Testis (tissue), 3 donors: Measurements from ENCODE around the gene KIF26A. TPM values are rescaled to one million over a fixed set of nuclear protein-coding genes. Genes with fewer than 3 reads are reported as not detected.

Experiments used
- DNase-seq: peaks from one replicate; pipeline ENCODE4 v3.0.0-alpha.2; 2019
- H3K27ac ChIP-seq, 2 donors: fragments of 200-600 bp; sonication (generic); one replicate each; pipeline ENCODE4 v1.5.1; 2019
- H3K27me3 ChIP-seq: fragments of 200-600 bp; sonication (generic); one replicate; pipeline ENCODE4 v1.5.1; 2019
- H3K36me3 ChIP-seq: fragments of 200-600 bp; sonication (generic); one replicate; pipeline ENCODE4 v1.5.1; 2017; ENCODE audit warnings: low read depth; ENCODE audit errors: missing control alignments
- H3K4me1 ChIP-seq: fragments of 200-600 bp; sonication (generic); one replicate; pipeline ENCODE4 v1.5.1; 2019
- H3K4me3 ChIP-seq, 2 donors: fragments of 200-600 bp; sonication (generic); one replicate each; pipeline ENCODE4 v1.5.1; 2017 to 2019
- H3K9me3 ChIP-seq: fragments of 200-600 bp; sonication (generic); one replicate; pipeline ENCODE4 v1.5.1; 2017
- POLR2A ChIP-seq: fragments of 450-650 bp; IDR thresholded peaks from one replicate; pipeline ENCODE4 v1.6.1; 2017; ENCODE audit warnings: antibody characterized with exemption, mild to moderate bottlenecking, moderate library complexity
- WGBS, 2 donors: methylation state at CpG; one replicate each; pipeline ENCODE4 v1.1.5; 2018; 5-methylcytosine and 5-hydroxymethylcytosine counted together
- intact Hi-C: fragments of 100-400 bp; cut with DNase I; formaldehyde crosslinking; loops from one replicate; pipeline ENCODE4 v1.15.1; 2023; ENCODE audit warnings: low total_unique reads
- polyA plus RNA-seq: library from polyadenylated mRNA; stranded (reverse); fragments of 350-450 nt; fragmentation: Illumina TruSeq; extraction: RNeasy Lipid Tissue Mini Kit (QIAGEN cat#74804); gene quantifications from one replicate; pipeline ENCODE4 v1.2.3, GENCODE V29; 2014; ENCODE audit warnings: low read depth, low replicate concordance; ENCODE audit not compliant: insufficient read depth
- total RNA-seq, 2 donors: library from RNA; depleted of rRNA; stranded (reverse); fragments of >200 nt; gene quantifications; one replicate each; pipeline ENCODE4 v1.2.3, GENCODE V29; 2016
- TF ChIP-seq, protein P1 (sequence below), 3 experiments: fragments of 450-650 bp in 2 of 3; fragments of 200-600 bp in 1 of 3; sonication (generic) in 1 of 3; IDR thresholded peaks; one replicate each; pipeline ENCODE4 v1.5.1; 2016 to 2019; ENCODE audit warnings: antibody characterized with exemption in 3 of 3, mild to moderate bottlenecking in 2 of 3, moderate library complexity in 1 of 3

KIF26A gene
- total and polyA plus RNA-seq, 3 donors from 2014 or later, result 5.6 to 21.2 (median 18.3) TPM

DNA sequence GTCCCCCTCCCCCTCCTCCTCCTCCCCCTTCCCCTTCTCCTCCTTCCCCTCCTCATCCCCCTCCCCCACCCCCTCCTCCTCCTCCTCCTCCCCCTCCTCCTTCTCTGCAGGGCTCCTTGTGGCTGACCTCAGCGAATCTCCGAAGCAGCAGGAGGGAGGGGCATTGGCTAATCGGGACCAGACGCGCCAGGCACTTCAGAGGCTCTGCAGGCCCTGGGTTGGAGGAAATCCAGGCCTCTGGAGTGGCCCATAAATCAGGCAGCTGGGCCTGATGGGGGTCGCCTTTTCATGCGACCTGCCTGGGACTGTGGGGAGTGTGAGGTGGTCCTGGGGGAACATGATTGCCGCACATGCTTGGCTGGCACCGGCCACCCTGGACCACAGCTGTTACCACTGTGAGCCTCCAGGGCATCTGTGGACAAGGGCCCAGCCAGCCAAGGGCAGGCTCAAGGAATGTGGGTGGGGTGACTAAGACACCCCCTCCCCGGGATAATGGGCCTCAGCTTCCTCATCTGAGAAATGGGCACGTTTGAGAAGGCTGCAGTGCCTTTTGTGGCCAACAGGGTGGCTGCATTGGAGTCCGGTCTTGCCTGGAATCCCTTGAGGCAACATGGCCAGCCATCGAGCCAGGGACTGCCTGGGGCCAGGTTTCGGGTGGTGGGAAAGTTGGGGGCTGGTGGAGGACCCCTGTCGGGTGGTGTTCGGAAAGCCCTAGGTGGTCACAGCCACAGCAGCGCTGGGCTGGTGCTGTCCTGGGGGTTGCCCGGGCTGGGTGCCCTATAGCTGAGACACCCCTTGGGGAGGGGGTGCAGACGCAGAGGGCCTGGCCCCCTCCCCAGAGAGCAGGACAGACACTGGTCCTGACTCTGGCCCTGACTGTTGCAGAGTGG, 12.0 kb downstream of the KIF26A start:
- no peaks in the 10 kb centered on the region for H3K36me3 ChIP-seq
- intact Hi-C loops, result no loop called here
- no peaks in the 10 kb centered on the region for H3K9me3 ChIP-seq
- no peaks in the 10 kb centered on the region for H3K4me1 ChIP-seq
- no peak for TF ChIP-seq POLR2A
- TF ChIP-seq, protein P1, sequence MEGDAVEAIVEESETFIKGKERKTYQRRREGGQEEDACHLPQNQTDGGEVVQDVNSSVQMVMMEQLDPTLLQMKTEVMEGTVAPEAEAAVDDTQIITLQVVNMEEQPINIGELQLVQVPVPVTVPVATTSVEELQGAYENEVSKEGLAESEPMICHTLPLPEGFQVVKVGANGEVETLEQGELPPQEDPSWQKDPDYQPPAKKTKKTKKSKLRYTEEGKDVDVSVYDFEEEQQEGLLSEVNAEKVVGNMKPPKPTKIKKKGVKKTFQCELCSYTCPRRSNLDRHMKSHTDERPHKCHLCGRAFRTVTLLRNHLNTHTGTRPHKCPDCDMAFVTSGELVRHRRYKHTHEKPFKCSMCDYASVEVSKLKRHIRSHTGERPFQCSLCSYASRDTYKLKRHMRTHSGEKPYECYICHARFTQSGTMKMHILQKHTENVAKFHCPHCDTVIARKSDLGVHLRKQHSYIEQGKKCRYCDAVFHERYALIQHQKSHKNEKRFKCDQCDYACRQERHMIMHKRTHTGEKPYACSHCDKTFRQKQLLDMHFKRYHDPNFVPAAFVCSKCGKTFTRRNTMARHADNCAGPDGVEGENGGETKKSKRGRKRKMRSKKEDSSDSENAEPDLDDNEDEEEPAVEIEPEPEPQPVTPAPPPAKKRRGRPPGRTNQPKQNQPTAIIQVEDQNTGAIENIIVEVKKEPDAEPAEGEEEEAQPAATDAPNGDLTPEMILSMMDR (IDR thresholded peaks at IDR 0.05), result peak in 1 of 3 experiments; percentile 20
- no peak overlapping the region for H3K27ac ChIP-seq
- no peak for DNase-seq
- H3K4me3 ChIP-seq, result no peak overlapping the region
- no peaks in the 10 kb centered on the region for H3K27me3 ChIP-seq
- WGBS, 2 donors, result 56 to 64% methylated on average over 8 to 19 of the region's 19 CpGs

DNA sequence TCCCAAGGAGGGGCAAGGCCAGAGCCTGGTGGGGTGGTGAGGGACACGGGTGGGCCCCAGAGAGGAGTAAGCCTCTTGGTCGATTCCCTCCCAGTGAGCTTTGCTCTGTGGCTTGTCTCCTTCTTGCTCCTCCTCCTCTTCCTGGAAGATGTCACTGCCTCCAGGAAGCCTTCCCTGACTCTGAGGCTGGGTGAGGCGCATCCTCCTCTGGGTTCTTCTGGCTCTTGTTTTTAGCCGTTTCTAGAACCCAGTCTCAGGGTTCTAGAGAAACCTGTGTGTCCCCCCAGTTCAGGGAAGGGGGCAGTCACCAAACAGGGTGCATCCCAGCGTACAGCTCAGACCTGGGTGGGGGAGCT, 12.6 kb downstream of the KIF26A start:
- intact Hi-C loops, result no loop called here
- DNase-seq, result no peak
- H3K4me3 ChIP-seq, result no peak overlapping the region
- 90 to 95% methylated on average over 4 to 5 of the region's 5 CpGs for WGBS, 2 donors
- H3K4me1 ChIP-seq, result no peaks in the 10 kb centered on the region
- no peak for TF ChIP-seq POLR2A
- TF ChIP-seq, protein P1 (IDR thresholded peaks at IDR 0.05), result no peak
- no peaks in the 10 kb centered on the region for H3K27me3 ChIP-seq
- no peaks in the 10 kb centered on the region for H3K9me3 ChIP-seq
- no peak overlapping the region for H3K27ac ChIP-seq
- no peaks in the 10 kb centered on the region for H3K36me3 ChIP-seq

DNA sequence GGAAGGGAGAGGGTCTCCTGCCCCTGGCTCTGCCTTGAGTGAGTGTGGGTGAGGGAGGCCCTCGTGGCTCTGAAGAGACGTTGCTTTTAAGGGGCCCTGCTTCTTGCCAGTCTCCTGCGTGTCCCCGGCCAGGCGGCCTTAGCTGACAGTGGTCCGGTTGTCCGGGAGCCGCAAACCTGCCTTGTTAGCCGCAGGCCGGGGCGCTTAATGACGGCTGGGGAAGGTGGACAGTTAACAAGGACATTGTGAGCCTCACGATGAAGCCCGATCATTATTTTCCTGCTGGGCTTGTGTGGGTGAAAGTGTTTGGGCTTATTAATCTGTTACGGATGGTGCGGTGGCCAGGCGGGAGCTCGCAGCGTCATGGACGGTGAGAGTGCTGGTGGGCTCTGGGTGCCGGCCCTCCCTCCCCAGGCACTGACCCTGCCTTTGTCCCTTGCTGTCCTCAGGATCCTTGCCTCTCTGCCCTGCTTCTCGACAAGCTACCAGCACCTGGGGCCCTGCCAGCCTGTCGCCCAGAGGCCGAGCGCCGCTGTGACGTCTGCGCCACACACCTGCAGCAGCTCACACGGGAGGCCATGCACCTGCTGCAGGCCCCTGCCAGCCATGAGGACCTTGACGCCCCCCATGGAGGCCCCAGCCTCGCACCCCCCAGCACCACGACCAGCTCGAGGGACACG, 13.3 kb downstream of the KIF26A start:
- H3K9me3 ChIP-seq, result no peaks in the 10 kb centered on the region
- WGBS, 2 donors, result 83 to 85% methylated on average over 14 to 34 of the region's 34 CpGs
- intact Hi-C loops, result no loop called here
- no peaks in the 10 kb centered on the region for H3K27me3 ChIP-seq
- H3K36me3 ChIP-seq, result no peaks in the 10 kb centered on the region
- DNase-seq, result no peak
- H3K4me1 ChIP-seq, result no peaks in the 10 kb centered on the region
- H3K27ac ChIP-seq, result no peak overlapping the region
- TF ChIP-seq, protein P1 (IDR thresholded peaks at IDR 0.05), result no peak
- TF ChIP-seq POLR2A, result no peak
- H3K4me3 ChIP-seq, result no peak overlapping the region

DNA sequence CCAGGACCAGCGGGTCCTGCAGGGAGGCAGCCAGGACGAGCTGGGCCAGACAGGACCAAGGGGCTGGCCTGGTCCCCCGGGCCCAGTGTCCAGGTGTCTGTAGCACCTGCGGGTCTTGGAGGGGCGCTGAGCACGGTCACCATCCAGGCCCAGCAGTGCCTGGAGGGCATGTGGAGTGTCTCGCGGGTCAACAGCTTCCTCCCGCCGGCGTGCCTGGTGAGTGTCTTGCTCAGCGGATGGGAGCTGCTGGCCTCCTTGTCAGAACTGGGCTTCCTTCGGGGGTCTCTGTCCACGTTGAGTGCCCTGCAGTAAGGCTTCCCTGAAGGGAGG, 13.8 kb downstream of the KIF26A start:
- H3K4me3 ChIP-seq, result no peak overlapping the region
- H3K36me3 ChIP-seq, result no peaks in the 10 kb centered on the region
- no peaks in the 10 kb centered on the region for H3K9me3 ChIP-seq
- H3K4me1 ChIP-seq, result no peaks in the 10 kb centered on the region
- 92% methylated on average over 14 of the region's 14 CpGs; no CpG with 5 or more reads in 1 of the 2 donors for WGBS, 2 donors
- H3K27ac ChIP-seq, result no peak overlapping the region
- intact Hi-C loops, result no loop called here
- H3K27me3 ChIP-seq, result no peaks in the 10 kb centered on the region
- TF ChIP-seq POLR2A, result no peak
- TF ChIP-seq, protein P1 (IDR thresholded peaks at IDR 0.05), result no peak
- no peak for DNase-seq
